ENCODE measurements around the gene DOCK8.
"Not testable (repeated sequence)": the region's sequence is repeated elsewhere in the genome, so short reads cannot be mapped to it uniquely, and the experiment has no call there.

The DOCK8 gene

DNA sequence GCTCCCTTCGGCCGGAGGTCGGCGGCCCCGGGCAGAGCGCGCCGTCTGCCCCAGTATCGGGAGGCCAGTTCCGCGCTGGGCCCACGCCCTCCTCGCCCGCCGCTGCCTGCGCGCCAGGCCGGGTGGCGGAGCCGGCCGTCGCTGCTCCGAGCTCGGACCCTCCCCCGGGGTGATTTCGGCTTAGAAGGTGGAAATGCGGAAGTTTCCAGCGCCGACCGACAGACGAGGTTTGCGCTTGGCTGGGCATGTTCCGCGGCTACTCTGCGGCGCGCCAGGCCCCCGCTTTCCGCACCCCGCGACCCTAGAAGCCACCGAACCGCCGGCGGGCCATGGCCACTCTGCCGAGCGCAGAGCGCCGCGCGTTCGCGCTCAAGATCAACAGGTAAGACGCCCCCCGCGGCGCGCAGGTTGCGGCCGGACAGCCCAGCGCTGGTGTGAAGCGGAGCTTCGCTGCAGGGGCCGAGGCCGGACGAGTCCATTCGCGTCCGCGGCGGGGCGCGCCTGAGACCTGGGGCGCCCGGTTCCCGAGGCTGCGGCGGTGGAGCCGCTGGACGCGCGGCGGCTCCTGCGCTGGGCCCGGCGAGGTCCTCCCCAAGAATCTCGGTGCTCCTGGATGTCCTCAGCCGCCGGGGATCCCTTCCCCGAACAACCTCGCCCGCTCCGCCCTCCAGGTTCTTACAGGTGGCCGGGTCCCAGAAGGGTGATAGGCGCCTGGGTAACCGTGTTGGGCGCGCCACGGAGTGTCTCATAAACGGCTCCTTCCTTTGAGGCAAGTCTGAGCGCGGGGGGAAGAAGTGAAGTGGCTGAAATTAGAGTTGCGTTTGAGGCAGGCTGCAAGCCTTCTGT, at the start of gene DOCK8:
Gene DOCK8 (plus strand): TSS at position 218 of the 846 bp plus-strand sequence. CDS start 112 bp downstream, at position 330.
- DNase-seq (ENCODE audit: low read depth in 2 of 2): no peak

- not testable (repeated sequence) for DNase-seq (ENCODE audit: low read depth in 2 of 2)
Measured at GRCh38 chr9:169757-170156, 44.9 kb upstream of the DOCK8 start.

- not testable (repeated sequence) for DNase-seq (ENCODE audit: low read depth in 2 of 2)
Measured at GRCh38 chr9:178140-178825, 36.4 kb upstream of the DOCK8 start.

DNA sequence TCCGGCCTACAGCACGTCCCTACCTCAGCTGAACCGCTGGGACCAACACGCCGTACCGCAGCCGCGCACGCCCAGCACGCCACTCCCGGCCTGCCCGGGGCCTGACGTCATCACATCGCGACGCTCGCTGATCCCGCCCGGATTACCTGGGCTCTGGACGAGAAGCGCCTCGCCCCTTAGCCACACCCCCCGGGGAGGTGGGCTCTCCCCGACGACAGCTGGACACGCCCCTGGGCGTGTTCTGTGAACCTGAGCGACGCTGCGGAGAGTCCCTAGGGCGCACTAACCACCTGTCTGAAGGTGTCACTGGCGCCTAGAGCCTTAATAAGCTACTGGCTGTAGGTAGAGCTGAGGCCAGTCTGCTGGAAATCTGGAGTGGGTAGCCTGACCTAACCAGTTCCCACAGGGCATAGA, 35.7 kb upstream of the DOCK8 start, which contains the start of gene ZNG1A:
Gene ZNG1A (minus strand): TSS at position 87 of the 414 bp plus-strand sequence. CDS start 87 bp downstream, outside the sequence.
- DNase-seq (ENCODE audit: low read depth in 2 of 2): not testable (repeated sequence)

- DNase-seq (ENCODE audit: low read depth in 2 of 2): not testable (repeated sequence)
Measured at GRCh38 chr9:199601-200000, 15.1 kb upstream of the DOCK8 start.

- no peak for DNase-seq (ENCODE audit: low read depth in 2 of 2)
Measured at GRCh38 chr9:206481-206880, 8.2 kb upstream of the DOCK8 start.

DNA sequence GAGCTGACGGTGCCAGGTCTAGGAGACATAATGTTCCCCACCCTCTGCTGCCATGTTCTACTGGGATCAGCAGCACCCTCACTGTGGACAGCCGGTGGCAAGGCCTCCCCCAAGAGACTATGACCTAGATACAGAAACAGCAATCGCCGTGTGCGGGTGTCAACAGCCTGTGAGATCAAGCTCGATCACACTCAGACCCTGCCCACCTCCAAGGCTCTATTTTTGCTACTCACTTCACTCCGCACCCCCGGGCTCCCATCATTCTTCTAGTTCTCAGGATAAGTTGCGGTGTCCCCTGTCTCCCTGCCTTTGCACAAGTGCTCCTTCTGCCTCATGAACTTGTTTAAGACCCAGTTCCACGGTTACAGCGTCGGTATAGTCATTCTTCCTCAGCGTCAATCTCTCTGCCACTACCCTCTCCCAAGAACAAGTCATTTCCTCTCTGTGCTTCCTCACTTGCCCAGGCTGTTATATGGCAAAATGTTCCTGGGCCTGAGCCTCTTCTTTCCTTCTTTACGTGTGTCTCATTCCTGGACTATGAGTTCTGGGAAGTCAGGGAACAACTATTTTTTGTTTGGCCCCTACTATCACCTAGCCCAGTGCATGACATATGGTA, 5.4 kb upstream of the DOCK8 start:
- DNase-seq (ENCODE audit: low read depth in 2 of 2): no peak

- no peak for DNase-seq (ENCODE audit: low read depth in 2 of 2)
Measured at GRCh38 chr9:211036-211435, 3.6 kb upstream of the DOCK8 start.

GRCh38 chr9:211557-211956, 3.1 kb upstream of the DOCK8 start:
- no peak for DNase-seq (ENCODE audit: low read depth in 2 of 2)

- no peak for DNase-seq (ENCODE audit: low read depth in 2 of 2)
Measured at GRCh38 chr9:212297-212696, 2.4 kb upstream of the DOCK8 start.

DNA sequence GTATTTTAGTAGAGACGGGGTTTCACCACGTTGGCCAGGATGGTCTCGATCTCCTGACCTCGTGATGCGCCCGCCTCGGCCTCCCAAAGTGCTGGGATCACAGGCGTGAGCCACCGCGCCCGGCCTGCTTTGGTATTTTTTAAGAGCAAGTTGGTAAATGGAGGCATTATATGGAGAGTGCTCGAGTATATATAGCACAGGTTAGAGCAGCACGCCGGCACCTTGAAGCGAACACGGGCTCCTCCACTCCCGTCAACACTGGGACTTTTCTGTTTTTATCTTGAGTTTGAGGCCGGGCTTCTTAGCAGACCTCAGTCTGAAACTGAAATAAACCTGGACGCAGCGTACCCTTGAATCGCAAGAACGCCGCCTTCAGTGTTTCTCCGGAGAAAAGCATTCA, 764 bp upstream of the DOCK8 start:
- DNase-seq (ENCODE audit: low read depth in 2 of 2): not testable (repeated sequence)

GRCh38 chr9:214351-214647, 366 bp upstream of the DOCK8 start:
- DNase-seq (ENCODE audit: low read depth in 2 of 2): no peak

GRCh38 chr9:215631-216155, 1.0 kb downstream of the DOCK8 start:
- no peak for DNase-seq (ENCODE audit: low read depth in 2 of 2)

DNA sequence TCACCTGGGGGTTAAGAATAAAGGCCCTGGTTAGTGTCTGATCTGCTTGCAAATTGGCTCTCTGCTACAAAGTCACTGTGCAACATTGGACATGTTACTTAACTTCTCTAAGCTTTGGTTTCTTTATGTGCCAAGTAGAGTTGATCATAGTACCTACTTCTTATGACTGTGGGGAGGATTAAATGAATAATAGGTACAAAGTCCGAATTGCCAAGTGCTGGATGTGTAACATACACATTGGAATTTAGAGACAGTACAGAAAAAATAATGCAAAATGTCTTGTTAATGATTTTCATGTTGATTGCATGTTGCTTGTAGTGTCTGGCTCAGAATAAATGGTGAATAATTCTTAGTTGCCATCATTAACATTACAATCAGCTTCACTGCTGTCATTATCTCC, 2.2 kb downstream of the DOCK8 start:
- DNase-seq (ENCODE audit: low read depth in 2 of 2): no peak

- DNase-seq (ENCODE audit: low read depth in 2 of 2): no peak
Measured at GRCh38 chr9:217950-218349, 3.3 kb downstream of the DOCK8 start.

- not testable (repeated sequence) for DNase-seq (ENCODE audit: low read depth in 2 of 2)
Measured at GRCh38 chr9:219036-219435, 4.4 kb downstream of the DOCK8 start.

DNA sequence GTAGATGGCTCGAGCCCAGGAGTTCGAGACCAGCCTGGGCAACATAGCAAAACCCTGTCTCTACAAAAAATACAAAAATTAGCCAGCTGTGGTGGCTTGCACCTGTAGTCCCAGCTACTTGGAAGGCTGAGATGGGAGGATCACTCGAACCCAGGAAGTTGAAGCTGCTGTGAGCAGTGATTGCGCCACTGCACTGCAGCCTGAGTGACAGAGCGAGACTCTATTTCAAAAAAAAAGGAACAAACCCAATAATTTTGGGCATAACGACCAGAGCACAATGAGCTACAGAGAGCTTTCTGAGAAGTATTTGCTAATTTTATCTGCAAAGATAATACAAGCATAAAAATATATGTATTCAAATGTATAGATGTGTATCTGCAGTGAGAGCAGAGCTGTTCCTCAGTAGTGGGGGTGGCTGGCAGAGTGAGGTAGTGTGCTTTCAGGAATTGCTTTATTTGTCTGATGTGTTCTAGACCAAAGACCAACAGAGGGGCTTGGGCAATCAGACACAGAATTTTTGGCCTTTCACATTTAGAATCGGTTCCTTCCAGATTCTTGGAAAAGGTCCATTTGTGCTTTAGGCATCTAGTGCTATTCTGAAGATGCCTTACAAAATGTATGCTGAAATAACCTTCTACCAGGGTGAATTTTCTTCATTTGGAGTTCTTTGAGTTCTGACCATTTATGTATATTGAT, 5.2 kb downstream of the DOCK8 start:
- DNase-seq (ENCODE audit: low read depth in 2 of 2): no peak

- DNase-seq (ENCODE audit: low read depth in 2 of 2): no peak
Measured at GRCh38 chr9:221989-222776, 7.5 kb downstream of the DOCK8 start.

DNA sequence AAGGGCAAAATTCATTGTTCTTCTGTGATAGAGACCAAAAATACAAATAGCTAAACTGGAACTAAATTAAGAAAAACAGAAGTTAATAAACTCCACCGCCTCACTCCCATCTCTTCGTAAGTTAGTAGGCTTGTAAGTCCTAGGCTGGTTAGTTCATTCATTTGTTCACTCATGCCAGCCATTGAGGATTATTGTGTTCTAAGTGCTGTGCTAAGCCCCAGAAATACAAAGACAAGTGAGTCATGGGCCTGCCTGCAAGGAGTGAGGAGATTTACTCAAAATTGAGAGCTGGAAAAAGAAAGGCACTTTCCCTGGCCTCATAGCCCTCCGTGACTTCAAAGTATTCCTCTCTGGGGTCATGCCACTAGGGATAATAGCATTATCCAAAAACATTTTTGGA, 8.5 kb downstream of the DOCK8 start:
- DNase-seq (ENCODE audit: low read depth in 2 of 2): no peak

DNA sequence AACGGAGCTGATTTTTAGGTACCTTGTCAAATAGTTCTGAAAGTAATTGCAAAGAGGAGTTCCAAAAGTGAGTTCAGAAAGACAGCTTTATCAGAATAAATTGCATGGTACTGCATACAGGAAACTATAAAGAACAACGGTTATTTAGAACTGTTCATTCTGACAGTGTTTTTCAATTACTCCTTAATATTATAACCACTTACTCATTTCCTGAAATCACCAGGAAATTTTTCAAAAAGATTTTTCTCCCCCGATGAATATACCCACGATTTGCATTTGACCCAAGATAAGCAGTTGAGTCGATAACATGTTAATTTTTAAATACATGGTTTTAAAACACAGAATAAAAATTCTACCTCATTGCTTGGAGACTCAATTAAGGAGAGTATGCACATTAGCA, 9.4 kb downstream of the DOCK8 start:
- DNase-seq (ENCODE audit: low read depth in 2 of 2): no peak
